GM18498 (cell line): ENCODE results near the gene CLK2.

Experiments used
- ATAC-seq: cut with Tn5 transposase; IDR thresholded peaks from one replicate; pipeline ENCODE4 v1.9.1; 2021; ENCODE audit warnings: mild to moderate bottlenecking, moderate library complexity; ENCODE audit not compliant: unreplicated experiment

Gene CLK2

GRCh38 chr1:155273343-155274245 lies at the start of gene CLK2:
Gene CLK2 (minus strand): TSS chr1:155273504. CDS start chr1:155270977, 2,527 bp downstream.
- ATAC-seq = peak; percentile 76

- no peak for ATAC-seq
Observed at GRCh38 chr1:155322571-155322952, 49.3 kb upstream of the CLK2 start.

- no peak for ATAC-seq
Observed at GRCh38 chr1:155321639-155322503, 48.6 kb upstream of the CLK2 start.

- ATAC-seq = no peak
Observed at GRCh38 chr1:155320661-155321617, 47.6 kb upstream of the CLK2 start, which contains the start of gene RUSC1. Gene RUSC1 (plus strand): TSS chr1:155320894. CDS start chr1:155321774, 880 bp downstream.

- no peak for ATAC-seq
Observed at GRCh38 chr1:155320252-155320651, 46.9 kb upstream of the CLK2 start.

GRCh38 chr1:155319536-155319935 lies 46.2 kb upstream of the CLK2 start:
- ATAC-seq = no peak

GRCh38 chr1:155318082-155318481 lies 44.8 kb upstream of the CLK2 start:
- no peak for ATAC-seq

- no peak for ATAC-seq
Observed at GRCh38 chr1:155316922-155317321, 43.6 kb upstream of the CLK2 start.

- ATAC-seq = no peak
Observed at GRCh38 chr1:155313261-155313660, 40.0 kb upstream of the CLK2 start.

GRCh38 chr1:155309423-155310021 lies 36.2 kb upstream of the CLK2 start:
- ATAC-seq = no peak

- ATAC-seq = peak; percentile 95
Observed at GRCh38 chr1:155308493-155309422, 35.5 kb upstream of the CLK2 start, which contains the start of gene FDPS. Gene FDPS (plus strand): TSS chr1:155308866. CDS start chr1:155309790, 924 bp downstream.

GRCh38 chr1:155307247-155307740 lies 34.0 kb upstream of the CLK2 start:
- no peak for ATAC-seq

- ATAC-seq = no peak
Observed at GRCh38 chr1:155305881-155306391, 32.6 kb upstream of the CLK2 start.

- no peak for ATAC-seq
Observed at GRCh38 chr1:155304558-155305063, 31.3 kb upstream of the CLK2 start.

- no peak for ATAC-seq
Observed at GRCh38 chr1:155301342-155301841, 28.1 kb upstream of the CLK2 start, which contains the start of gene PKLR. Gene PKLR (minus strand): TSS chr1:155301438. CDS start chr1:155301395, 43 bp downstream.

- no peak for ATAC-seq
Observed at GRCh38 chr1:155300553-155301329, 27.4 kb upstream of the CLK2 start.

GRCh38 chr1:155300024-155300423 lies 26.7 kb upstream of the CLK2 start:
- no peak for ATAC-seq
